GM21576 (cell line): Measurements from ENCODE around the gene PTPRT.
"Not testable (repeated sequence)": the region's sequence is repeated elsewhere in the genome, so short reads cannot be mapped to it uniquely, and the experiment has no call there.

Experiments used
- ATAC-seq: cut with Tn5 transposase; IDR thresholded peaks from one replicate; pipeline ENCODE4 v1.9.1; 2021; ENCODE audit warnings: mild to moderate bottlenecking, moderate library complexity; ENCODE audit not compliant: unreplicated experiment

The PTPRT gene

GRCh38 chr20:42920776-42921175 lies 268.9 kb downstream of the PTPRT start:
- ATAC-seq = no peak

GRCh38 chr20:42919316-42919715 lies 270.4 kb downstream of the PTPRT start:
- ATAC-seq = no peak

- no peak for ATAC-seq
Measured at GRCh38 chr20:42915081-42915480, 274.6 kb downstream of the PTPRT start.

- no peak for ATAC-seq
Measured at GRCh38 chr20:42914302-42914701, 275.4 kb downstream of the PTPRT start.

GRCh38 chr20:42910808-42911207 lies 278.9 kb downstream of the PTPRT start:
- ATAC-seq = not testable (repeated sequence)

GRCh38 chr20:42907730-42908129 lies 282.0 kb downstream of the PTPRT start:
- no peak for ATAC-seq

GRCh38 chr20:42906120-42906519 lies 283.6 kb downstream of the PTPRT start:
- no peak for ATAC-seq

GRCh38 chr20:42902509-42902908 lies 287.2 kb downstream of the PTPRT start:
- ATAC-seq = no peak

- no peak for ATAC-seq
Measured at GRCh38 chr20:42901689-42902440, 287.8 kb downstream of the PTPRT start.

GRCh38 chr20:42900764-42901163 lies 288.9 kb downstream of the PTPRT start:
- ATAC-seq = not testable (repeated sequence)

- no peak for ATAC-seq
Measured at GRCh38 chr20:42895020-42895419, 294.7 kb downstream of the PTPRT start.

- ATAC-seq = no peak
Measured at GRCh38 chr20:42894483-42894882, 295.2 kb downstream of the PTPRT start.

GRCh38 chr20:42889517-42889916 lies 300.2 kb downstream of the PTPRT start:
- no peak for ATAC-seq

GRCh38 chr20:42887281-42887680 lies 302.4 kb downstream of the PTPRT start:
- no peak for ATAC-seq

GRCh38 chr20:42886801-42887200 lies 302.9 kb downstream of the PTPRT start:
- ATAC-seq = no peak

- ATAC-seq = no peak
Measured at GRCh38 chr20:42886046-42886445, 303.7 kb downstream of the PTPRT start.

- no peak for ATAC-seq
Measured at GRCh38 chr20:42875581-42875980, 314.1 kb downstream of the PTPRT start.

- ATAC-seq = no peak
Measured at GRCh38 chr20:42873259-42873658, 316.4 kb downstream of the PTPRT start.

- ATAC-seq = no peak
Measured at GRCh38 chr20:42864116-42864515, 325.6 kb downstream of the PTPRT start.

GRCh38 chr20:42862446-42862845 lies 327.3 kb downstream of the PTPRT start:
- no peak for ATAC-seq

GRCh38 chr20:42857446-42857845 lies 332.3 kb downstream of the PTPRT start:
- no peak for ATAC-seq

GRCh38 chr20:42855896-42856295 lies 333.8 kb downstream of the PTPRT start:
- no peak for ATAC-seq

- no peak for ATAC-seq
Measured at GRCh38 chr20:42852691-42853090, 337.0 kb downstream of the PTPRT start.
